Activated CD4-positive, alpha-beta T cell treated with anti-CD3 and anti-CD28 coated beads for 36 hours (primary cell): ENCODE results near the gene LVRN. TPM values are rescaled to one million over a fixed set of nuclear protein-coding genes. Genes with fewer than 3 reads are reported as not detected.
A peak's percentile ranks its signal among the peaks of the same experiment; 100 is the strongest.
"Not testable (repeated sequence)": the region's sequence is repeated elsewhere in the genome, so short reads cannot be mapped to it uniquely, and the experiment has no call there.

Experiments
- ATAC-seq: fragments of 200-7000 bp; cut with Tn5 transposase; one replicate; pipeline ENCODE4 v1.10.0; 2021; ENCODE audit warnings: mild to moderate bottlenecking, moderate library complexity
- CTCF ChIA-PET: fragments of 350-600 bp; sonication (Branson Sonifier 250); formaldehyde crosslinking; loops from one replicate; lab custom pipeline; 2021; ENCODE audit warnings: antibody characterized with exemption; lab: Charles Lee
- POLR2A ChIA-PET: fragments of 350-600 bp; sonication (Branson Sonifier 250); formaldehyde crosslinking; loops from one replicate; lab custom pipeline; 2021; ENCODE audit warnings: antibody characterized with exemption, inconsistent platforms; lab: Charles Lee
- DNase-seq: peaks from one replicate; pipeline ENCODE4 v3.0.0-alpha.2; 2020
- H3K27ac Mint-ChIP-seq: one replicate; pipeline ENCODE4 v1.8.0; 2021; ENCODE audit warnings: mixed read lengths
- H3K27me3 Mint-ChIP-seq: one replicate; pipeline ENCODE4 v1.8.0; 2021; ENCODE audit warnings: mixed read lengths
- H3K36me3 Mint-ChIP-seq: one replicate; pipeline ENCODE4 v1.8.0; 2021; ENCODE audit warnings: low read depth, mixed read lengths
- H3K4me1 Mint-ChIP-seq: one replicate; pipeline ENCODE4 v1.8.0; 2021; ENCODE audit warnings: mixed read lengths
- H3K4me3 Mint-ChIP-seq: one replicate; pipeline ENCODE4 v1.8.0; 2021; ENCODE audit warnings: mild to moderate bottlenecking, moderate library complexity, mixed read lengths
- H3K9me3 Mint-ChIP-seq: one replicate; pipeline ENCODE4 v1.8.0; 2021; ENCODE audit warnings: low read depth, mixed read lengths
- intact Hi-C, 2 experiments: fragments of 100-400 bp; cut with DNase I in 1 of 2; cut with micrococcal nuclease in 1 of 2; formaldehyde crosslinking; loops; one replicate each; pipeline versions ENCODE4 v1.14.2 to v1.15.1; 2022 to 2024; cut with DNase I, micrococcal nuclease
- total RNA-seq, 2 experiments: library from RNA; stranded (reverse); gene quantifications; one replicate each; pipeline ENCODE4 v1.2.3, GENCODE V29; 2021

Gene LVRN, protein sequence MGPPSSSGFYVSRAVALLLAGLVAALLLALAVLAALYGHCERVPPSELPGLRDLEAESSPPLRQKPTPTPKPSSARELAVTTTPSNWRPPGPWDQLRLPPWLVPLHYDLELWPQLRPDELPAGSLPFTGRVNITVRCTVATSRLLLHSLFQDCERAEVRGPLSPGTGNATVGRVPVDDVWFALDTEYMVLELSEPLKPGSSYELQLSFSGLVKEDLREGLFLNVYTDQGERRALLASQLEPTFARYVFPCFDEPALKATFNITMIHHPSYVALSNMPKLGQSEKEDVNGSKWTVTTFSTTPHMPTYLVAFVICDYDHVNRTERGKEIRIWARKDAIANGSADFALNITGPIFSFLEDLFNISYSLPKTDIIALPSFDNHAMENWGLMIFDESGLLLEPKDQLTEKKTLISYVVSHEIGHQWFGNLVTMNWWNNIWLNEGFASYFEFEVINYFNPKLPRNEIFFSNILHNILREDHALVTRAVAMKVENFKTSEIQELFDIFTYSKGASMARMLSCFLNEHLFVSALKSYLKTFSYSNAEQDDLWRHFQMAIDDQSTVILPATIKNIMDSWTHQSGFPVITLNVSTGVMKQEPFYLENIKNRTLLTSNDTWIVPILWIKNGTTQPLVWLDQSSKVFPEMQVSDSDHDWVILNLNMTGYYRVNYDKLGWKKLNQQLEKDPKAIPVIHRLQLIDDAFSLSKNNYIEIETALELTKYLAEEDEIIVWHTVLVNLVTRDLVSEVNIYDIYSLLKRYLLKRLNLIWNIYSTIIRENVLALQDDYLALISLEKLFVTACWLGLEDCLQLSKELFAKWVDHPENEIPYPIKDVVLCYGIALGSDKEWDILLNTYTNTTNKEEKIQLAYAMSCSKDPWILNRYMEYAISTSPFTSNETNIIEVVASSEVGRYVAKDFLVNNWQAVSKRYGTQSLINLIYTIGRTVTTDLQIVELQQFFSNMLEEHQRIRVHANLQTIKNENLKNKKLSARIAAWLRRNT
- under 1 TPM in 1 of 2 experiments, not detected in 1; 0.11 TPM for total RNA-seq

DNA sequence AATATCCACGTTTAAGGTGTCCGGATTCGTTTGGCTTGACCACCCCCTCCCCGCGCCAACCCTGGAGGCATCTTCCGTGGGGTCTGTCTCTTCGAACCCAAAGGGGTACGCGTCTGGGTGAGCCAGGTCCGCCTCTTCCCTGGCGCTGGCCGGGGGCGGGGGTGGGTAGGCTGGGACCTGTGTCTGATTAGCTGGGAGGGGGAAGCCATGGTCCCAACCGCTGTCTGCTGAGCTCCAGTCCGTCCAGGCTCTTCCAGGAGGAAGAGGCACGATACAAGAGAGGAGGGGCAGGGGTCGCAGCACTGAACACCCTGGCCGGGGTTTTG, at the start of gene LVRN:
TSS of gene LVRN (plus strand) at position 237 of the 326 bp plus-strand sequence. CDS start 143 bp downstream, outside the sequence.
- Mint-ChIP-seq H3K27me3 (peaks cover 51% of the 10 kb centered on the region), H3K4me1 (peaks cover 8% of the 10 kb centered on the region), H3K4me3 (no peak within 1 kb of the TSS), H3K27ac (no peak within 1 kb of the TSS), H3K9me3 (no peaks in the 10 kb centered on the region), H3K36me3 (no peaks in the 10 kb centered on the region)
- ChIA-PET POLR2A (no interaction called here), CTCF (interaction anchor here (1.2 to 1.4 kb wide), 2 partner anchors 12 to 15 kb away, joined by 5 to 6 read pairs; no protein-coding TSS in a partner anchor)
- intact Hi-C loops = no loop called here
- no peak for DNase-seq
- ATAC-seq = peak; percentile 6

DNA sequence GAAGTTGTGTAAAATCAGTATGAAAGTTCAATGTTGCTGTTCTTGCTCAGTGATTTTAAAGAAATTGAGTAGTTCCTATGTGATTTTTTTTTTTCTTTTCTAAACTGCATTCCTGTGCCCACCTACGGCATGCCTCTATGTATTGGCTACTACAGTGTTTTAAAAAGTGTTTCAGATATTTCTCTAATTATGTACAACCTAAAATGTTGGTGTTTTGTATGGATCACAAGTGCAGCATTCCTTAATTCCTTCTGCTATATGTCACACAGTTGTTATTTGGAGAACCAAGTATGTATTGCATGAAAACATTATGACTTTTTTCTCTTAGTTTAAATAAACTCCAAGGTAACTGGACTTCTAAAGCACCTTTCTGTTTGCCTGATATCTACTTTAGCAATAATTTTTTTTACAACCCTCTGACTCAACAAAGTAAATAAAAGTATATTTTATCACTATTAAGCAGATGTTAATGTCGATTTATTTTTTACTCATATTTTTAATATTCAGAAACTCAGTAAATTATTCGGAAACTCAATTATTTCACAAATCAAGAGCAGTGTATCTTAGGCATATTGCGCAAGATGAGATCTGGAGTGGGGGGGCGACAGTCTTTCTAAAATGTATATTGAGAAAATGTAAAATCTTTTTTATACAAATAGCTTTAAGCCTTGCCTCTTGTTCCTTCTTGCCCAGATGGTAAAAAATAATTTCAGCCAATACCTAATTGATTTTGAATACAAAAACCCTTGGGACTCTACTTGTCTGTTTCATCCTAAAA, 48.5 kb upstream of the LVRN start:
- DNase-seq, H3K27ac Mint-ChIP-seq, intact Hi-C loops, H3K27me3 Mint-ChIP-seq, H3K4me3 Mint-ChIP-seq, CTCF ChIA-PET, H3K4me1 Mint-ChIP-seq, ATAC-seq, POLR2A ChIA-PET, H3K9me3 Mint-ChIP-seq, H3K36me3 Mint-ChIP-seq: not testable (repeated sequence)

DNA sequence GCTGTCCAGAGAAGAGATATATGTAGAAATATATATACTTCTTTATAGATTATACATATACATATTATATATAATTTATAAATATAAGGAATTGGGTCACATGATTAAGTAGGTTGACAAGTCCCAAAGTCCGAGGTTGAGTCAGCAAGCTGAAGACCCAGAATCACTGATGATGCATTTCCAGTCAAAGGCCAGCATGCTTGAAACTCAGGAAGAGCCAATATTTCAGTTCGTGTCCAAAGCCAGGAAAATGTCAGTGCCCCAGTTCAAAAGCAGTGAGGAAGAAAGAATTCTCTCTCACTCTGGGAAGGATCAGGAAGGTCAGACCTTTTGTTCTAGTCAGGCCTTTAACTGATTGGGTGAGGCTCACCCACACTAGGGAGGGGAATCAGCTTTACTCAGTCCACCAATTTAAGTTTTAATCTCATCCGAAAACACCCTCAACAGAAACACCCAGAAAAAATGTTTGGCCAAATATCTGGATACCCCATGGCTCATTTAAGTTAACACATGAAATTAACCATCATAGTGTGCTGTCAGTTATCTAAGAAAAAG, 42.0 kb upstream of the LVRN start:
- ChIA-PET CTCF (no interaction called here), POLR2A (no interaction called here)
- H3K9me3 Mint-ChIP-seq = no peaks in the 10 kb centered on the region
- no peak overlapping the region for H3K4me3 Mint-ChIP-seq
- DNase-seq = no peak
- no peak for ATAC-seq
- no peak overlapping the region for H3K27ac Mint-ChIP-seq
- no peaks in the 10 kb centered on the region for H3K27me3 Mint-ChIP-seq
- no peaks in the 10 kb centered on the region for H3K36me3 Mint-ChIP-seq
- intact Hi-C loops = no loop called here
- no peaks in the 10 kb centered on the region for H3K4me1 Mint-ChIP-seq

DNA sequence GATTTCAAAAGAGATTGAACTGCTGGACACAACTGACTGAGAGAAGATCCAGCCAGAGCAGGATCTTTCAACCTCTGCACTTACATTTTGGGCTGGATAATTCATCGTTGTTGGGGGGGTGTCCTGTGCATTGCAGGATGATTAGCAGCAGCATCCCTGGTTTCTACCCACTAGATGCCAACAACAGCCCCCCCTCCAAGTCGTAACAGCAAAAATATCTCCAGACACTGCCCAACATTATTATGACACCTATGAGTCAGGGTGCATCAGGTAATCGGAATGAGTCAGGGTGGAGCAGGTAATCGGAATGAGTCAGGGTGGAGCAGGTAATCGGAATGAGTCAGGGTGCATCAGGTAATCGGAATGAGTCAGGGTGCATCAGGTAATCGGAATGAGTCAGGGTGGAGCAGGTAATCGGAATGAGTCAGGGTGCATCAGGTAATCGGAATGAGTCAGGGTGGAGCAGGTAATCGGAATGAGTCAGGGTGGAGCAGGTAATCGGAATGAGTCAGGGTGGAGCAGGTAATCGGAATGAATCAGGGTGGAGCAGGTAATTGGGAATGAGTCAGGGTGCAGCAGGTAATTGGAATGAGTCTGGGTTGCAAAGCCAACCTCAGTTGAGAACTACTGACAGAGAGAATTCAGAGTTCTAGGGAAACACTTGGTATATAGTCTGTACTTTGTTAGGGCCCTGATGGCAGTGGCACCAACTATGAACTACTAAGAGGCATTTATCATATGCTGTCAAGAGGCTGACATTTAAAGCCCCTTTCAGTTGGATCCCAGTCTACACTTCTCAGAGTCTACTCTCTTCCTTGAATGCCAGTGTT, 33.5 kb upstream of the LVRN start:
- H3K36me3 Mint-ChIP-seq, POLR2A ChIA-PET, intact Hi-C loops, H3K4me3 Mint-ChIP-seq, ATAC-seq, H3K27me3 Mint-ChIP-seq, H3K4me1 Mint-ChIP-seq, DNase-seq, H3K9me3 Mint-ChIP-seq, H3K27ac Mint-ChIP-seq: not testable (repeated sequence)
- CTCF ChIA-PET = interaction anchor here (0.7 kb wide), 1 partner anchor 86 kb away, joined by 3 read pairs; no protein-coding TSS in a partner anchor

DNA sequence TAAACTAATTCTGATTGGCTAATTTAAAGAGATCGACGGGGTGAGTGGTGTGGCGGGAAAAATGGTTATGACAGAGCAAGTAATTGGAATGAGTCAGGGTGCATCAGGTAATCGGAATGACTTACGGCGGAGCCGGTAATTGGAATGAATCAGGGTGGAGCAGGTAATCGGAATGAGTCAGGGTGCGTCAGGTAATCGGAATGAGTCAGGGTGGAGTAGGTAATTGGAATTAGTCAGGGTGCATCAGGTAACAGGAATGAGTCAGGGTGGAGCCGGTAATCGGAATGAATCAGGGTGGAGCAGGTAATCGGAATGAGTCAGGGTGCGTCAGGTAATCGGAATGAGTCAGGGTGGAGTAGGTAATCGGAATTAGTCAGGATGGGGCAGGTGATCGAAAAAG, 32.1 kb upstream of the LVRN start:
- H3K27ac Mint-ChIP-seq, H3K36me3 Mint-ChIP-seq, H3K4me1 Mint-ChIP-seq, POLR2A ChIA-PET, intact Hi-C loops, ATAC-seq, DNase-seq, H3K4me3 Mint-ChIP-seq, H3K27me3 Mint-ChIP-seq, H3K9me3 Mint-ChIP-seq: not testable (repeated sequence)
- CTCF ChIA-PET = interaction anchor here (1.0 kb wide), 1 partner anchor 131 kb away, joined by 3 read pairs; no protein-coding TSS in a partner anchor

DNA sequence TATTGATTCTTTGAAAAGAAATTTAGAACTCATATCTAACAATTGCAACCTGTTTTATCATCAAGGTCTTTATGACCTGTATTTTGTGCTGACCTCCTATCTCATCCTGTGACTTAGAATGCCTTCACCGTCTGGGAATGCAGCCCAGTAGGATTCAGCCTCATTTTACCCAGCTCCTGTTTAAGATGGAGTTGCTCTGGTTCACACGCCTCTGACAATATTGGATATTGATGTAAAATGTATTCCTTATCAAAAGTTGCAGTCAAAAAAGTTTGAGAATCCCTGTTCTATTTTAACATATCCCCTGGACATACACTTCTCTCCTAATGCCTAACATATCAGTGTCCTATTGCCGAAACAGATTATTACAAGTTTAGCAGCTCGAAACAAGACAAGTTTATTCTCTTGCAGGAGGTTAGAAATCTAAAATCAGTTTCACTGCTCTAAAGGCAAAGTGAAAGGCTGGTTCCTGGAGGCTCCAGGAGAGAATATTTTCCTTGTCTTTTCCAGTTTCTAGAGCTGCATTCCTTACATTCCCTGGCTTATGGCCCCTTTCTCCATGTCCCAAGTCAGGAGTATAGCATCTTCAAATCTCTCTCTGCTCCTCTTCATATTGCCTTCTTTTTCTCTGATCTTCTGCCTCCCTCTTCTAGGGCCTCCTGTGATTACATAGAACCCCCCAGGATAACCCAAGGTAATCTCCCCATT, 31.5 kb upstream of the LVRN start:
- Mint-ChIP-seq H3K4me3 (no peak overlapping the region), H3K9me3 (no peaks in the 10 kb centered on the region), H3K4me1 (no peaks in the 10 kb centered on the region), H3K27ac (no peak overlapping the region), H3K27me3 (no peaks in the 10 kb centered on the region), H3K36me3 (no peaks in the 10 kb centered on the region)
- ChIA-PET CTCF (interaction anchor here (0.5 to 1.0 kb wide), 2 partner anchors 130 to 494 kb away, joined by 3 read pairs; no protein-coding TSS in a partner anchor), POLR2A (no interaction called here)
- no peak for DNase-seq
- intact Hi-C loops = no loop called here
- no peak for ATAC-seq

DNA sequence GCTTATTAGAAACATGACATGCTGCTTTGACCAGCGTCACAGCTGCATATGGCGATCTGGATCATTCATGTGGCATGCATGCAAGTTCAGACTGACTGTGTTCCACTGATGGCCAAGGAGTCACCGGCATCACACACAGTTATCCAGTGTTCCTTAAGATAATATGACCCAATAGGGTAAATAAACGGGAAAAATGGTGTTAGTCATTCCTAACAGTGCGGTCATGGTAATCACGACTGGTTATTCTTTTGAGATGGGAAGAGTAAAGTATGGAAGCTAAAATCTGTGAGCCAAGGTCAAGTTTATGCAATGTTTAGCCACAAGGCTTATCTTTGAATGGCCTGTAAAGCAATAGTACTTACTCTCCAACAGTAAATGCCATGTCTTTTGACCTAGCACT, 29.3 kb upstream of the LVRN start:
- H3K4me1 Mint-ChIP-seq = no peaks in the 10 kb centered on the region
- no peak overlapping the region for H3K4me3 Mint-ChIP-seq
- ATAC-seq = no peak
- DNase-seq = no peak
- H3K9me3 Mint-ChIP-seq = no peaks in the 10 kb centered on the region
- ChIA-PET CTCF (no interaction called here), POLR2A (no interaction called here)
- no peaks in the 10 kb centered on the region for H3K27me3 Mint-ChIP-seq
- no peak overlapping the region for H3K27ac Mint-ChIP-seq
- no peaks in the 10 kb centered on the region for H3K36me3 Mint-ChIP-seq
- intact Hi-C loops = no loop called here

DNA sequence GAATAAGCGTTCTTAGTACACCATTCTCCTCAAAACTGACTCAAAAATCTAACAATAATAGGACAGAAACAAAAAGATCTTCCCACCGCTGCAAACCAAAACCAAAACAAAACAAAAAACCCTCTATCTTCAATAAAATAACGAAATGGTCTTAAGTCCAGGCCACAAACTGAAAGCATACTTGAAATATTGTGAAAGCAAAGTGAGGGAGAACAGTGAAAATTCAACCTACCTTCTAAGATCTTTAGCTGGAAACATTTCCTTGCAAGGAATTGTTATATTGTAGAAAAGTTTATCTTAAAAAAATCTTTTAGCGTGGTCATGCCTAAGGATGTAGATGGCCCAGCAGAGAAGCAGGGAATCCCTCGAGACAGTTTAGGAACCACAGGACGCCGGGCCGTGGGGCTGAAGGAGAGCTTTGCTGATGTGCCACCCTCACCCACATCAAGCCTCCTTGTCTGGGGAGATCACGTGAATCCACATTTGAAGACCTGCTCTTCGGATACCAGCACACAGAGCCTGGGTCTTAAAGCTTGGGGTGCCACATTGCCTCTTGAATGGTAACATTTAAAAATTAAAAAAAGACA, 27.8 kb upstream of the LVRN start:
- Mint-ChIP-seq H3K27me3 (no peaks in the 10 kb centered on the region), H3K36me3 (no peaks in the 10 kb centered on the region), H3K4me1 (no peaks in the 10 kb centered on the region), H3K9me3 (no peaks in the 10 kb centered on the region), H3K4me3 (no peak overlapping the region), H3K27ac (no peak overlapping the region)
- DNase-seq = no peak
- ATAC-seq = no peak
- CTCF ChIA-PET = interaction anchor here (1.1 to 1.5 kb wide), 2 partner anchors 10 to 134 kb away, joined by 3 to 4 read pairs; no protein-coding TSS in a partner anchor
- POLR2A ChIA-PET = interaction anchor here (0.7 kb wide), 1 partner anchor 161 kb away, joined by 3 read pairs; no protein-coding TSS in a partner anchor
- intact Hi-C loops = no loop called here

DNA sequence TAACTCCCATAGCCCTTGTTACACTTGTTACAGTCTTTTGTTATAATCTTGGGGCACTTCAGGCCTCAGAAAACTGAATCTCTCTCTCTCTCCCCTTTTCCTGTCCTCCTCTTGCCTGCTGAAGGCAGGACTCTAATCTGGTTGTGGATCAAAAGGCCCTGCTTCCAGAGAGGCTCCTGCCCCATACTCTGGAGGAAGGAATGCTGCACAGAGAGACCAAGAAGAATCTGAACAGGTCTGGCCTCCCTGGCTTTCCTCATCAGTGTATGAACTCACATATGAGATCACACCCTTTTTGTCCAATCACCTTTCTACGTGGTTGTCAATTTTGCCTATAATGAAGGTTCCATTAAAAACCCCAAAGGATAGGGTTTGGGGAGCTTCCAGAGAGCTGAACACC, 26.2 kb upstream of the LVRN start:
- DNase-seq = no peak
- no peak for ATAC-seq
- ChIA-PET POLR2A (no interaction called here), CTCF (interaction anchor here (0.8 to 1.5 kb wide), 3 partner anchors 8 to 28 kb away, joined by 3 to 4 read pairs (median 3); no protein-coding TSS in a partner anchor)
- H3K9me3 Mint-ChIP-seq = no peaks in the 10 kb centered on the region
- H3K4me1 Mint-ChIP-seq = no peaks in the 10 kb centered on the region
- H3K27ac Mint-ChIP-seq = no peak overlapping the region
- intact Hi-C loops = no loop called here
- H3K27me3 Mint-ChIP-seq = peaks cover under 1% of the 10 kb centered on the region
- no peak overlapping the region for H3K4me3 Mint-ChIP-seq
- no peaks in the 10 kb centered on the region for H3K36me3 Mint-ChIP-seq
